ENCODE results near the gene SRGAP2C.
"Not testable (repeated sequence)": the region's sequence is repeated elsewhere in the genome, so short reads cannot be mapped to it uniquely, and the experiment has no call there.

- not testable (repeated sequence) for TF ChIP-seq CTCF (IDR thresholded peaks at IDR 0.05; ENCODE audit: extremely low read depth in 1 of 2, insufficient read depth in 1 of 2, low read depth in 1 of 2, low read length in 2 of 2); EZH2 (IDR thresholded peaks at IDR 0.05; ENCODE audit: borderline replicate concordance, low read depth, low read length, severe bottlenecking); POLR2A (IDR thresholded peaks at IDR 0.05; ENCODE audit: low read depth, low read length); POLR2AphosphoS5 (IDR thresholded peaks at IDR 0.05; ENCODE audit: insufficient read depth, low read depth, low read length)
Observed at GRCh38 chr1:121403254-121403653, 218.5 kb downstream of the SRGAP2C start.
